ENCODE measurements around the gene ZNF740.

DNA sequence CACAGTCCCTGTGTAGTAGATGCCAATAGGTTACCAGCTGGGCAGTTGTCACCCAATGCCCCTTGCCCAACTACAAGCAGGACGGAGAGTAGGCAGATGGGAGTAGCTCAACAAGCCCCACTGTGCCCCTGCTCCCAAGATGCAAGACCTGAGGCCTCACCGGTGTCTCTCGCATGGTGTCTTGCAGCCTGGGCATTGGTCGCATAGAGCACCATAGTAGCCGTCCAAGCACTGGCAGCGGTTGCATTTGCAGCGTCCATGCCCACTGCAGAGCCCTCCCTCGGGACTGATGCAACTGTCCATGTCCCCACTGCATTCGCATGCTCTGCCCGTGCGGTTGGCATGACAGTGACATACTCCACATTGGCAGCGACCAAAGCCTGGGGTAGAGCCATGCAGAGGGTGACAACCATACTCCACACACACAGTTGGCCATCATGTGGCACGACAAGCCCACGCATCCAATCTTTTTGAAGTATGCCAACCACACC is 12.1 kb downstream of the ZNF740 start:
- TF ChIP-seq EZH2 (IDR thresholded peaks at IDR 0.05; ENCODE audit: borderline replicate concordance, low read length) (no peak), CTCF (conservative IDR thresholded peaks at IDR 0.05 in 1 of 2, IDR thresholded peaks at IDR 0.05 in 1 of 2; ENCODE audit: extremely low read depth in 1 of 2, insufficient read depth in 1 of 2, low read depth in 1 of 2, low read length in 2 of 2) (no peak)
